OCI-LY1 (cell line): ENCODE measurements around the gene SENP8.

Experiments
- CTCF ChIP-seq: fragments of 200-600 bp; sonication (generic), shearing (Covaris generic); IDR thresholded peaks from 2 replicates; pipeline ENCODE4 v1.5.1; 2017; ENCODE audit warnings: mild to moderate bottlenecking, antibody characterized with exemption, low read length, moderate library complexity, mixed read lengths
- EZH2 ChIP-seq: fragments of 200-600 bp; sonication (generic), shearing (Covaris generic); IDR thresholded peaks from 2 replicates; pipeline ENCODE4 v1.8.0; 2017; ENCODE audit warnings: borderline replicate concordance, mixed run types, mild to moderate bottlenecking, antibody characterized with exemption, low read length, moderate library complexity, mixed read lengths

- TF ChIP-seq CTCF = no peak
- TF ChIP-seq EZH2 = no peak
Measured at GRCh38 chr15:72092691-72093090, 25.5 kb upstream of the SENP8 start.
